ENCODE results near the gene JAKMIP1. TPM values are rescaled to one million over a fixed set of nuclear protein-coding genes. Genes with fewer than 3 reads are reported as not detected.
"Not testable (repeated sequence)": the region's sequence is repeated elsewhere in the genome, so short reads cannot be mapped to it uniquely, and the experiment has no call there.

Gene JAKMIP1
- total RNA-seq, 1 donor from 2014 or later = 0.05 TPM

GRCh38 chr4:6229095-6229494 is 28.7 kb upstream of the JAKMIP1 start:
- DNase-seq (ENCODE audit: low read depth) = no peak

GRCh38 chr4:6228158-6229067 is 28.1 kb upstream of the JAKMIP1 start:
- no peak for DNase-seq (ENCODE audit: low read depth)

- no peak for DNase-seq (ENCODE audit: low read depth)
Observed at GRCh38 chr4:6227412-6228157, 27.2 kb upstream of the JAKMIP1 start.

- DNase-seq (ENCODE audit: low read depth) = no peak
Observed at GRCh38 chr4:6226506-6226905, 26.2 kb upstream of the JAKMIP1 start.

GRCh38 chr4:6225469-6225868 is 25.1 kb upstream of the JAKMIP1 start:
- peak; percentile 8 for DNase-seq (ENCODE audit: low read depth)

GRCh38 chr4:6224735-6225134 is 24.4 kb upstream of the JAKMIP1 start:
- no peak for DNase-seq (ENCODE audit: low read depth)

GRCh38 chr4:6222761-6223292 is 22.5 kb upstream of the JAKMIP1 start:
- no peak for DNase-seq (ENCODE audit: low read depth)

GRCh38 chr4:6221851-6222760 is 21.8 kb upstream of the JAKMIP1 start:
- no peak for DNase-seq (ENCODE audit: low read depth)

- no peak for DNase-seq (ENCODE audit: low read depth)
Observed at GRCh38 chr4:6221301-6221850, 21.0 kb upstream of the JAKMIP1 start.

GRCh38 chr4:6217716-6218381 is 17.5 kb upstream of the JAKMIP1 start:
- DNase-seq (ENCODE audit: low read depth) = no peak

- DNase-seq (ENCODE audit: low read depth) = no peak
Observed at GRCh38 chr4:6216588-6216987, 16.2 kb upstream of the JAKMIP1 start.

- DNase-seq (ENCODE audit: low read depth) = no peak
Observed at GRCh38 chr4:6209921-6210320, 9.6 kb upstream of the JAKMIP1 start.

GRCh38 chr4:6209291-6209690 is 8.9 kb upstream of the JAKMIP1 start:
- not testable (repeated sequence) for DNase-seq (ENCODE audit: low read depth)

GRCh38 chr4:6208416-6208815 is 8.1 kb upstream of the JAKMIP1 start:
- no peak for DNase-seq (ENCODE audit: low read depth)

- no peak for DNase-seq (ENCODE audit: low read depth)
Observed at GRCh38 chr4:6207602-6208001, 7.3 kb upstream of the JAKMIP1 start.

- DNase-seq (ENCODE audit: low read depth) = no peak
Observed at GRCh38 chr4:6206771-6207290, 6.5 kb upstream of the JAKMIP1 start.

- no peak for DNase-seq (ENCODE audit: low read depth)
Observed at GRCh38 chr4:6205973-6206372, 5.6 kb upstream of the JAKMIP1 start.

GRCh38 chr4:6205567-6205931 is 5.2 kb upstream of the JAKMIP1 start:
- DNase-seq (ENCODE audit: low read depth) = no peak

GRCh38 chr4:6204871-6205566 is 4.7 kb upstream of the JAKMIP1 start:
- no peak for DNase-seq (ENCODE audit: low read depth)

GRCh38 chr4:6204098-6204497 is 3.7 kb upstream of the JAKMIP1 start:
- DNase-seq (ENCODE audit: low read depth) = no peak

All from renal cortical epithelial cell (primary cell).